B cell (primary cell): ENCODE measurements around the gene SSBP1. TPM values are rescaled to one million over a fixed set of nuclear protein-coding genes. Genes with fewer than 3 reads are reported as not detected.

Experiments
- ATAC-seq: fragments of 200-7000 bp; cut with Tn5 transposase; one replicate; pipeline ENCODE4 v1.10.0; 2021; ENCODE audit warnings: low read depth, mild to moderate bottlenecking, moderate number of reproducible peaks, moderate library complexity
- CTCF ChIA-PET: fragments of 350-600 bp; sonication (Branson Sonifier 250); formaldehyde crosslinking; loops from one replicate; lab custom pipeline; 2021; ENCODE audit warnings: antibody characterized with exemption, inconsistent platforms; lab: Charles Lee
- POLR2A ChIA-PET: fragments of 350-600 bp; sonication (Branson Sonifier 250); formaldehyde crosslinking; loops from one replicate; lab custom pipeline; 2021; ENCODE audit warnings: antibody characterized with exemption; lab: Charles Lee
- DNase-seq: peaks from one replicate; pipeline ENCODE4 v3.0.0; 2013
- H2AFZ ChIP-seq: 2 replicates; pipeline ENCODE4 v1.6.1; 2012; ENCODE audit warnings: mild to moderate bottlenecking, low read depth, low read length; ENCODE audit not compliant: insufficient read depth, poor library complexity, severe bottlenecking
- H3K27ac ChIP-seq, 2 donors: 1 replicate in 1 of 2; 2 replicates in 1 of 2; pipeline ENCODE4 v1.5.1; 2012 to 2013; ENCODE audit warnings: low read length in 2 of 2, mild to moderate bottlenecking in 2 of 2, moderate library complexity in 1 of 2
- H3K27me3 ChIP-seq, 4 experiments: fragments of 200-600 bp in 1 of 4; sonication (generic) in 1 of 4; replicated peaks in 1 of 4; 1 replicate in 2 of 4; 2 replicates in 2 of 4; pipeline versions ENCODE4 v1.6.1 to v1.7.0; 2013 to 2016; ENCODE audit warnings: low read length in 3 of 4, mild to moderate bottlenecking in 2 of 4, mixed read lengths in 1 of 4, moderate library complexity in 1 of 4; ENCODE audit not compliant: insufficient read depth in 4 of 4, control insufficient read depth in 3 of 4; ENCODE audit errors: control extremely low read depth in 1 of 4
- H3K36me3 ChIP-seq, 2 experiments: replicated peaks in 1 of 2; 1 replicate in 1 of 2; 2 replicates in 1 of 2; pipeline versions ENCODE4 v1.6.1 to v1.7.1; 2013; ENCODE audit warnings: low read length in 1 of 2; ENCODE audit not compliant: insufficient read depth in 2 of 2, control insufficient read depth in 1 of 2; ENCODE audit errors: control extremely low read depth in 1 of 2, extremely low read depth in 1 of 2
- H3K4me1 ChIP-seq, 2 donors: fragments of 200-600 bp in 1 of 2; sonication (generic) in 1 of 2; 1 replicate in 1 of 2; 2 replicates in 1 of 2; pipeline versions ENCODE4 v1.5.1 to v1.6.1; 2013 to 2017; ENCODE audit warnings: low read length in 2 of 2; ENCODE audit not compliant: control insufficient read depth in 2 of 2, insufficient read depth in 2 of 2
- H3K4me2 ChIP-seq: replicated peaks from 2 replicates; pipeline ENCODE3; 2012; ENCODE audit warnings: mild to moderate bottlenecking, low read depth, low read length; ENCODE audit not compliant: poor library complexity, severe bottlenecking
- H3K4me3 ChIP-seq, 5 experiments: fragments of 200-600 bp in 1 of 5; sonication (generic) in 1 of 5; 1 replicate in 3 of 5; 2 replicates in 2 of 5; pipeline versions ENCODE4 v1.5.1 to v1.7.0; 2011 to 2016; ENCODE audit warnings: low read length in 4 of 5, mild to moderate bottlenecking in 4 of 5, low read depth in 2 of 5, control low read depth in 1 of 5, moderate library complexity in 1 of 5; ENCODE audit not compliant: insufficient read depth in 1 of 5; ENCODE audit errors: control extremely low read depth in 1 of 5, extremely low read depth in 1 of 5
- H3K79me2 ChIP-seq: fragments of 200-600 bp; sonication (generic); one replicate; pipeline ENCODE4 v1.6.0; 2016; ENCODE audit warnings: low read length; ENCODE audit not compliant: control insufficient read depth, insufficient read depth
- H3K9ac ChIP-seq: fragments of 200-600 bp; sonication (generic); 2 replicates; pipeline ENCODE4 v1.6.1; 2017; ENCODE audit warnings: mild to moderate bottlenecking, low read length, moderate library complexity
- H3K9me3 ChIP-seq, 3 donors: one replicate each; pipeline versions ENCODE4 v1.6.1 to v1.7.1; 2013; ENCODE audit warnings: low read length in 2 of 3; ENCODE audit not compliant: control insufficient read depth in 2 of 3, insufficient read depth in 1 of 3; ENCODE audit errors: control extremely low read depth in 1 of 3
- H4K20me1 ChIP-seq: 2 replicates; pipeline ENCODE4 v1.6.0; 2012; ENCODE audit warnings: mild to moderate bottlenecking, low read length; ENCODE audit not compliant: insufficient read depth, control insufficient read depth, poor library complexity, severe bottlenecking
- H3K27ac Mint-ChIP-seq: one replicate; pipeline ENCODE4 v1.8.0; 2021; ENCODE audit warnings: mixed read lengths
- H3K27me3 Mint-ChIP-seq: one replicate; pipeline ENCODE4 v1.8.0; 2021; ENCODE audit warnings: mixed read lengths
- H3K4me1 Mint-ChIP-seq: one replicate; pipeline ENCODE4 v1.8.0; 2021; ENCODE audit warnings: mixed read lengths
- H3K4me3 Mint-ChIP-seq: one replicate; pipeline ENCODE4 v1.8.0; 2021; ENCODE audit warnings: mixed read lengths
- H3K9me3 Mint-ChIP-seq: one replicate; pipeline ENCODE4 v1.8.0; 2022; ENCODE audit warnings: mixed read lengths; ENCODE audit not compliant: insufficient read depth
- EZH2 ChIP-seq: IDR thresholded peaks from 2 replicates; pipeline ENCODE4 v1.6.1; 2012; ENCODE audit warnings: borderline replicate concordance, low read depth, mild to moderate bottlenecking, moderate library complexity, low read length; ENCODE audit not compliant: insufficient read depth, poor library complexity, severe bottlenecking
- WGBS: methylation state at CpG from one replicate; pipeline ENCODE4 v1.1.5; 2013; ENCODE audit warnings: missing lambda C conversion rate; ENCODE audit not compliant: insufficient coverage; 5-methylcytosine and 5-hydroxymethylcytosine counted together
- intact Hi-C: fragments of 100-400 bp; cut with micrococcal nuclease; formaldehyde crosslinking; loops from one replicate; pipeline ENCODE4 v1.10.0; 2022
- polyA plus RNA-seq: library from polyadenylated mRNA; depleted of rRNA; stranded (reverse); fragments of >200 nt; gene quantifications from 2 replicates; pipeline ENCODE4 v1.2.3, GENCODE V29; 2012
- total RNA-seq, 2 donors: library from RNA; stranded (reverse); fragments of 120-200 nt in 1 of 2; gene quantifications; 1 replicate in 1 of 2; 2 replicates in 1 of 2; pipeline versions ENCODE4 v1.2.3 to v1.2.4, GENCODE V29; 2013 to 2022
- TF ChIP-seq, protein P1 (sequence below): fragments of 200-600 bp; IDR thresholded peaks from one replicate; pipeline ENCODE4 v1.8.0; 2022; ENCODE audit warnings: antibody characterized with exemption, mild to moderate bottlenecking

Gene SSBP1
- total and polyA plus RNA-seq, 2 donors (not counting 1 experiment from before 2014, with no cell fraction given), result 37.2 to 93.6 TPM

- CTCF ChIA-PET, result interaction anchor here (1.5 to 6.4 kb wide), 2 partner anchors 27 to 33 kb away, joined by 3 to 43 read pairs; partner anchors contain the start of gene SSBP1
- H3K27me3 ChIP-seq, result no peaks in the 10 kb centered on the region
- no peaks in the 10 kb centered on the region for H3K36me3 ChIP-seq
- H3K27ac ChIP-seq, result no peak overlapping the region
- H3K4me1 ChIP-seq, result peaks cover 20 to 25% of the 10 kb centered on the region in 2 donors
- DNase-seq (no peak), ATAC-seq (no peak)
- POLR2A ChIA-PET, result interaction anchor here (4.7 kb wide), 1 partner anchor 34 kb away, joined by 21 read pairs; the partner anchor contains the start of gene SSBP1
- intact Hi-C loops, result loop anchor here (5.0 kb wide), 1 partner anchor 782 kb away; the partner anchor contains the start of gene BRAF
- H3K9ac ChIP-seq, result no peak overlapping the region
- H2AFZ ChIP-seq, result no peak overlapping the region
- Mint-ChIP-seq H3K4me3 (no peak overlapping the region), H3K27ac (no peak overlapping the region), H3K4me1 (peaks cover 30% of the 10 kb centered on the region), H3K9me3 (no peaks in the 10 kb centered on the region), H3K27me3 (peaks cover 4% of the 10 kb centered on the region)
- 100% methylated on average over 2 of the region's 3 CpGs for WGBS
- no peaks in the 10 kb centered on the region for H3K9me3 ChIP-seq
- H3K4me3 ChIP-seq, result no peak overlapping the region
- no peaks in the 10 kb centered on the region for H4K20me1 ChIP-seq
- H3K4me2 ChIP-seq, result no peak overlapping the region
- no peak for TF ChIP-seq EZH2
- TF ChIP-seq, protein P1, sequence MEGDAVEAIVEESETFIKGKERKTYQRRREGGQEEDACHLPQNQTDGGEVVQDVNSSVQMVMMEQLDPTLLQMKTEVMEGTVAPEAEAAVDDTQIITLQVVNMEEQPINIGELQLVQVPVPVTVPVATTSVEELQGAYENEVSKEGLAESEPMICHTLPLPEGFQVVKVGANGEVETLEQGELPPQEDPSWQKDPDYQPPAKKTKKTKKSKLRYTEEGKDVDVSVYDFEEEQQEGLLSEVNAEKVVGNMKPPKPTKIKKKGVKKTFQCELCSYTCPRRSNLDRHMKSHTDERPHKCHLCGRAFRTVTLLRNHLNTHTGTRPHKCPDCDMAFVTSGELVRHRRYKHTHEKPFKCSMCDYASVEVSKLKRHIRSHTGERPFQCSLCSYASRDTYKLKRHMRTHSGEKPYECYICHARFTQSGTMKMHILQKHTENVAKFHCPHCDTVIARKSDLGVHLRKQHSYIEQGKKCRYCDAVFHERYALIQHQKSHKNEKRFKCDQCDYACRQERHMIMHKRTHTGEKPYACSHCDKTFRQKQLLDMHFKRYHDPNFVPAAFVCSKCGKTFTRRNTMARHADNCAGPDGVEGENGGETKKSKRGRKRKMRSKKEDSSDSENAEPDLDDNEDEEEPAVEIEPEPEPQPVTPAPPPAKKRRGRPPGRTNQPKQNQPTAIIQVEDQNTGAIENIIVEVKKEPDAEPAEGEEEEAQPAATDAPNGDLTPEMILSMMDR, result no peak
- H3K79me2 ChIP-seq, result peaks cover 33% of the 10 kb centered on the region
These were observed 34.0 kb upstream of the SSBP1 start for GRCh38 chr7:141704112-141704511.

GRCh38 chr7:141704741-141705140, 33.4 kb upstream of the SSBP1 start:
- POLR2A ChIA-PET, result no interaction called here
- peak overlapping the region; percentile 20 for H3K27ac Mint-ChIP-seq
- intact Hi-C loops, result loop anchor here (5.0 kb wide), 1 partner anchor 782 kb away; the partner anchor contains the start of gene BRAF

More at GRCh38 chr7:141704741-141705140, 33.4 kb upstream of the SSBP1 start:
- H3K27me3 ChIP-seq, result no peaks in the 10 kb centered on the region
- peaks cover 4% of the 10 kb centered on the region for H3K27me3 Mint-ChIP-seq
- H2AFZ ChIP-seq, result no peak overlapping the region
- WGBS, result 98% methylated on average over 5 of the region's 5 CpGs
- no peak overlapping the region for H3K9ac ChIP-seq
- CTCF ChIA-PET, result interaction anchor here (6.4 kb wide), 1 partner anchor 32 kb away, joined by 43 read pairs; the partner anchor contains the start of gene SSBP1
- H3K4me1 Mint-ChIP-seq, result peaks cover 24% of the 10 kb centered on the region
- no peak for DNase-seq
- H3K79me2 ChIP-seq, result peaks cover 26% of the 10 kb centered on the region
- H3K36me3 ChIP-seq, result no peaks in the 10 kb centered on the region
- H3K27ac ChIP-seq, result no peak overlapping the region
- H3K9me3 Mint-ChIP-seq, result no peaks in the 10 kb centered on the region
- H3K4me3 Mint-ChIP-seq, result no peak overlapping the region
- no peak overlapping the region for H3K4me2 ChIP-seq
- no peak for TF ChIP-seq EZH2
- TF ChIP-seq, protein P1, result no peak
- H3K4me1 ChIP-seq, result peaks cover 19 to 20% of the 10 kb centered on the region in 2 donors
- no peak overlapping the region for H3K4me3 ChIP-seq
- H3K9me3 ChIP-seq, result no peaks in the 10 kb centered on the region
- ATAC-seq, result no peak
- no peaks in the 10 kb centered on the region for H4K20me1 ChIP-seq
